Mononuclear cell (primary cell): Measurements from ENCODE around the gene NAPA. TPM values are rescaled to one million over a fixed set of nuclear protein-coding genes. Genes with fewer than 3 reads are reported as not detected.
A peak's percentile ranks its signal among the peaks of the same experiment; 100 is the strongest.
"Not testable (repeated sequence)": the region's sequence is repeated elsewhere in the genome, so short reads cannot be mapped to it uniquely, and the experiment has no call there.

ENCODE experiments used
- H3K27me3 ChIP-seq: 2 replicates; pipeline ENCODE4 v1.6.0; 2011; ENCODE audit warnings: low read length, control low read depth; ENCODE audit not compliant: insufficient read depth
- H3K4me1 ChIP-seq: 2 replicates; pipeline ENCODE4 v1.5.1; 2011; ENCODE audit warnings: mild to moderate bottlenecking, low read length, control low read depth; ENCODE audit not compliant: insufficient read depth
- H3K4me3 ChIP-seq: 2 replicates; pipeline ENCODE4 v1.5.1; 2011; ENCODE audit warnings: mild to moderate bottlenecking, low read length, moderate library complexity
- H3K9me3 ChIP-seq: 2 replicates; pipeline ENCODE4 v1.5.1; 2011; ENCODE audit warnings: low read depth, mild to moderate bottlenecking, control low read depth, low read length
- total RNA-seq: library from RNA; depleted of rRNA; stranded (reverse); fragments of >200 nt; gene quantifications from one replicate; pipeline ENCODE4 v1.2.3, GENCODE V29; 2012

The NAPA gene
- total RNA-seq, 1 donor: 71.8 TPM

- no peaks in the 10 kb centered on the region for H3K27me3 ChIP-seq
- peaks cover 18% of the 10 kb centered on the region for H3K4me1 ChIP-seq
- no peaks in the 10 kb centered on the region for H3K9me3 ChIP-seq
- no peak overlapping the region for H3K4me3 ChIP-seq
Observed at GRCh38 chr19:47489072-47489914, 25.6 kb downstream of the NAPA start.

GRCh38 chr19:47487551-47488515 is 27.0 kb downstream of the NAPA start:
- H3K27me3 ChIP-seq: no peaks in the 10 kb centered on the region
- no peak overlapping the region for H3K4me3 ChIP-seq
- H3K9me3 ChIP-seq: no peaks in the 10 kb centered on the region
- peaks cover 25% of the 10 kb centered on the region for H3K4me1 ChIP-seq

- Histone ChIP-seq H3K4me1 (peaks cover 25% of the 10 kb centered on the region), H3K4me3 (no peak overlapping the region), H3K9me3 (no peaks in the 10 kb centered on the region), H3K27me3 (no peaks in the 10 kb centered on the region)
Observed at GRCh38 chr19:47486900-47487299, 28.0 kb downstream of the NAPA start.

- H3K27me3 ChIP-seq, H3K9me3 ChIP-seq, H3K4me3 ChIP-seq: not testable (repeated sequence)
- H3K4me1 ChIP-seq: peaks cover 25% of the 10 kb centered on the region
Observed at GRCh38 chr19:47486220-47486619, 28.6 kb downstream of the NAPA start.

- Histone ChIP-seq H3K4me1 (peaks cover 25% of the 10 kb centered on the region), H3K27me3 (no peaks in the 10 kb centered on the region), H3K9me3 (no peaks in the 10 kb centered on the region), H3K4me3 (no peak overlapping the region)
Observed at GRCh38 chr19:47485210-47485609, 29.7 kb downstream of the NAPA start.

GRCh38 chr19:47483800-47484690 is 30.8 kb downstream of the NAPA start, which contains the start of gene KPTN:
TSS of gene KPTN (minus strand) at chr19:47484219. CDS start at chr19:47484160, 59 bp downstream.
- H3K4me3 ChIP-seq: peak within 1 kb of the TSS; percentile 72
- peaks cover 25% of the 10 kb centered on the region for H3K4me1 ChIP-seq
- H3K27me3 ChIP-seq: no peaks in the 10 kb centered on the region
- H3K9me3 ChIP-seq: no peaks in the 10 kb centered on the region

- Histone ChIP-seq H3K4me3 (no peak overlapping the region), H3K9me3 (no peaks in the 10 kb centered on the region), H3K4me1 (peaks cover 25% of the 10 kb centered on the region), H3K27me3 (no peaks in the 10 kb centered on the region)
Observed at GRCh38 chr19:47483200-47483599, 31.7 kb downstream of the NAPA start.

- no peaks in the 10 kb centered on the region for H3K27me3 ChIP-seq
- no peak overlapping the region for H3K4me3 ChIP-seq
- peaks cover 25% of the 10 kb centered on the region for H3K4me1 ChIP-seq
- H3K9me3 ChIP-seq: no peaks in the 10 kb centered on the region
Observed at GRCh38 chr19:47481460-47482052, 33.3 kb downstream of the NAPA start.

GRCh38 chr19:47480658-47481057 is 34.2 kb downstream of the NAPA start:
- no peak overlapping the region for H3K4me3 ChIP-seq
- H3K9me3 ChIP-seq: no peaks in the 10 kb centered on the region
- no peaks in the 10 kb centered on the region for H3K27me3 ChIP-seq
- peaks cover 21% of the 10 kb centered on the region for H3K4me1 ChIP-seq

GRCh38 chr19:47479701-47480503 is 35.0 kb downstream of the NAPA start:
- H3K9me3 ChIP-seq: no peaks in the 10 kb centered on the region
- H3K4me1 ChIP-seq: peaks cover 14% of the 10 kb centered on the region
- H3K27me3 ChIP-seq: no peaks in the 10 kb centered on the region
- H3K4me3 ChIP-seq: no peak overlapping the region

- Histone ChIP-seq H3K27me3 (peaks cover 9% of the 10 kb centered on the region), H3K9me3 (no peaks in the 10 kb centered on the region), H3K4me1 (no peaks in the 10 kb centered on the region), H3K4me3 (no peak overlapping the region)
Observed at GRCh38 chr19:47476438-47476972, 38.4 kb downstream of the NAPA start.

- no peaks in the 10 kb centered on the region for H3K4me1 ChIP-seq
- H3K27me3 ChIP-seq: peaks cover 17% of the 10 kb centered on the region
- no peaks in the 10 kb centered on the region for H3K9me3 ChIP-seq
- H3K4me3 ChIP-seq: no peak overlapping the region
Observed at GRCh38 chr19:47475465-47475864, 39.4 kb downstream of the NAPA start.

- Histone ChIP-seq H3K9me3 (no peaks in the 10 kb centered on the region), H3K4me1 (no peaks in the 10 kb centered on the region), H3K4me3 (no peak overlapping the region), H3K27me3 (peaks cover 35% of the 10 kb centered on the region)
Observed at GRCh38 chr19:47473336-47473735, 41.5 kb downstream of the NAPA start.
